ENCODE measurements around the gene OR4K17. TPM values are rescaled to one million over a fixed set of nuclear protein-coding genes. Genes with fewer than 3 reads are reported as not detected.
"Not testable (repeated sequence)": the region's sequence is repeated elsewhere in the genome, so short reads cannot be mapped to it uniquely, and the experiment has no call there.

OR4K17 gene
- total RNA-seq (2014; rRNA removed; shearing (Covaris generic)) (not detected in 2 replicates), total RNA-seq (2022) (not detected in 2 replicates), Bru-seq, nascent RNA (not detected), BruChase-seq, experiment 1, labeled RNA remaining after a 6-hour chase (not detected), BruChase-seq, experiment 2, labeled RNA remaining after a 2-hour chase (not detected)
- long read RNA-seq = 0 reads

DNA sequence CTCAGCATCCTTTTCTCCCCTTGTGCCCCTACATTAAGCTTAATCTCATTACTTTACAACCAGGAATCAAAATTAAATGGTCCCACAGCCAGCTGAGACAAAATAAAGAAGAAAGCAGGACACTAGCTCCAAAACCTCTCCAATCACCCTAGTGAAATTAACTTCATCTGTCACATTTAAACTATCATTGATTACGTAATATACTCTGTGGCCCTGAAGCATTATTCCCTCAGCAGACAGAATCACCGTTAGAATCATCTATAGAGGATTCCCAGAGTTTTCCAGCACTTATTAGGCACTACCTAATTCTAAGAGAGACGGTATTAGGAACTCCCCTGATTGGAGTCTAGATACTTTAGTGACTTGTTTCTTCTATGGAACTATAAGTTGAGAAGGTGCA, at the start of gene OR4K17:
OR4K17 (plus strand) TSS at position 302 of the 400 bp plus-strand sequence. CDS start 6,761 bp downstream, outside the sequence.
- BruUV-seq (replicated peaks) = no TSS peak
- CTCF ChIA-PET (ENCODE audit: unreplicated experiment) = no interaction called here

DNA sequence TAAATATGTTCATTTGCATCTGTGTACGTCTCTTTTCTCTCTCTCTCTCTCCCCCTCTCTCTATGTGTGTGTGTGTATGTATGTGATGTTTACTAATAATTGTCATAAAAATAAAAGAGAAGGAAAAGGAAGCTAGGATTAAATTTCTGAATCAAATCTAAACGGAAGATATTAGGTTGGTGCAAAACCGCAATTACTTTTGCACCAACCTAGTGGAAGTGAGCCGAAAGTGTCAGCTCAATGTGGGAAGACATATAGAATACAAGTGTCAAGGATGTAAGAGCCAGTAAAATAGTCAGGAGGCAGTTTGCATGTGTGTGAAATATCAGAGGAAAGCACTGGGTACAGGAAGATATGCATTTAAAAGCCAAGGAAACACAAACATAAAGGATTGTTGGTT, 18.5 kb upstream of the OR4K17 start:
- Histone ChIP-seq H3K27ac (ENCODE audit: low read depth, low read length, poor library complexity, severe bottlenecking) (no peak overlapping the region), H3K79me2 (ENCODE audit: insufficient read depth, low read depth, low read length) (no peaks in the 10 kb centered on the region), H3K4me3 (ENCODE audit: low read depth, low read length, poor library complexity, severe bottlenecking) (no peak overlapping the region), H3K36me3 (ENCODE audit: insufficient read depth, low read length) (no peaks in the 10 kb centered on the region), H4K20me1 (ENCODE audit: insufficient read depth, low read length) (no peaks in the 10 kb centered on the region), H3K4me1 (ENCODE audit: insufficient read depth, low read length, poor library complexity, severe bottlenecking) (no peaks in the 10 kb centered on the region), H3K9me3 (ENCODE audit: low read length) (no peaks in the 10 kb centered on the region), H2AFZ (ENCODE audit: low read length) (no peak overlapping the region), H3K4me2 (ENCODE audit: low read length) (no peak overlapping the region), H3K9me2 (ENCODE audit: insufficient read depth, low read length) (no peaks in the 10 kb centered on the region)
- no peak for TF ChIP-seq EZH2phosphoT487 (IDR thresholded peaks at IDR 0.05; ENCODE audit: borderline replicate concordance, low read depth, low read length)
- TF ChIP-seq, protein P1, sequence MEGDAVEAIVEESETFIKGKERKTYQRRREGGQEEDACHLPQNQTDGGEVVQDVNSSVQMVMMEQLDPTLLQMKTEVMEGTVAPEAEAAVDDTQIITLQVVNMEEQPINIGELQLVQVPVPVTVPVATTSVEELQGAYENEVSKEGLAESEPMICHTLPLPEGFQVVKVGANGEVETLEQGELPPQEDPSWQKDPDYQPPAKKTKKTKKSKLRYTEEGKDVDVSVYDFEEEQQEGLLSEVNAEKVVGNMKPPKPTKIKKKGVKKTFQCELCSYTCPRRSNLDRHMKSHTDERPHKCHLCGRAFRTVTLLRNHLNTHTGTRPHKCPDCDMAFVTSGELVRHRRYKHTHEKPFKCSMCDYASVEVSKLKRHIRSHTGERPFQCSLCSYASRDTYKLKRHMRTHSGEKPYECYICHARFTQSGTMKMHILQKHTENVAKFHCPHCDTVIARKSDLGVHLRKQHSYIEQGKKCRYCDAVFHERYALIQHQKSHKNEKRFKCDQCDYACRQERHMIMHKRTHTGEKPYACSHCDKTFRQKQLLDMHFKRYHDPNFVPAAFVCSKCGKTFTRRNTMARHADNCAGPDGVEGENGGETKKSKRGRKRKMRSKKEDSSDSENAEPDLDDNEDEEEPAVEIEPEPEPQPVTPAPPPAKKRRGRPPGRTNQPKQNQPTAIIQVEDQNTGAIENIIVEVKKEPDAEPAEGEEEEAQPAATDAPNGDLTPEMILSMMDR (conservative IDR thresholded peaks at IDR 0.05; ENCODE audit: low read length) = no peak
- CTCF ChIA-PET (ENCODE audit: unreplicated experiment) = no interaction called here
- BruUV-seq (replicated peaks) = no TSS peak
- POLR2A ChIA-PET = interaction anchor here (0.8 kb wide), 1 partner anchor 14 kb away, joined by 4 read pairs; no protein-coding TSS in a partner anchor
- intact Hi-C loops (cut with micrococcal nuclease; ENCODE audit: unreplicated experiment) = no loop called here
- DNase-seq (ENCODE audit: low spot score) = no peak

More for the DNA sequence above, at the start of gene OR4K17:
- no peak for DNase-seq (ENCODE audit: low spot score)
- POLR2A ChIA-PET = no interaction called here
- Histone ChIP-seq H3K27ac (ENCODE audit: low read depth, low read length, poor library complexity, severe bottlenecking) (no peak within 1 kb of the TSS), H3K79me2 (ENCODE audit: insufficient read depth, low read depth, low read length) (no peaks in the 10 kb centered on the region), H2AFZ (ENCODE audit: low read length) (no peak within 1 kb of the TSS), H3K4me1 (ENCODE audit: insufficient read depth, low read length, poor library complexity, severe bottlenecking) (no peaks in the 10 kb centered on the region), H4K20me1 (ENCODE audit: insufficient read depth, low read length) (no peaks in the 10 kb centered on the region), H3K36me3 (ENCODE audit: insufficient read depth, low read length) (no peaks in the 10 kb centered on the region), H3K9me3 (ENCODE audit: low read length) (no peaks in the 10 kb centered on the region), H3K4me3 (ENCODE audit: low read depth, low read length, poor library complexity, severe bottlenecking) (no peak within 1 kb of the TSS), H3K9me2 (ENCODE audit: insufficient read depth, low read length) (no peaks in the 10 kb centered on the region), H3K4me2 (ENCODE audit: low read length) (no peak within 1 kb of the TSS)
- intact Hi-C loops (cut with micrococcal nuclease; ENCODE audit: unreplicated experiment) = no loop called here
- TF ChIP-seq, protein P1 (conservative IDR thresholded peaks at IDR 0.05; ENCODE audit: low read length) = no peak
- TF ChIP-seq EZH2phosphoT487 (IDR thresholded peaks at IDR 0.05; ENCODE audit: borderline replicate concordance, low read depth, low read length) = no peak

GRCh38 chr14:20093442-20093841, 17.1 kb upstream of the OR4K17 start:
- POLR2A ChIA-PET = no interaction called here
- H3K4me3 ChIP-seq (ENCODE audit: low read depth, low read length, poor library complexity, severe bottlenecking) = no peak overlapping the region
- H3K27ac ChIP-seq (ENCODE audit: low read depth, low read length, poor library complexity, severe bottlenecking) = no peak overlapping the region
- H2AFZ ChIP-seq (ENCODE audit: low read length) = no peak overlapping the region
- no peak for DNase-seq (ENCODE audit: low spot score)
- no peak overlapping the region for H3K4me2 ChIP-seq (ENCODE audit: low read length)
- no TSS peak for BruUV-seq (replicated peaks)
- CTCF ChIA-PET (ENCODE audit: unreplicated experiment) = no interaction called here
- no peaks in the 10 kb centered on the region for H3K9me2 ChIP-seq (ENCODE audit: insufficient read depth, low read length)
- intact Hi-C loops (cut with micrococcal nuclease; ENCODE audit: unreplicated experiment) = no loop called here
- TF ChIP-seq, protein P1 (conservative IDR thresholded peaks at IDR 0.05; ENCODE audit: low read length) = no peak
- TF ChIP-seq EZH2phosphoT487 (IDR thresholded peaks at IDR 0.05; ENCODE audit: borderline replicate concordance, low read depth, low read length) = no peak
- no peaks in the 10 kb centered on the region for H3K79me2 ChIP-seq (ENCODE audit: insufficient read depth, low read depth, low read length)
- no peaks in the 10 kb centered on the region for H3K36me3 ChIP-seq (ENCODE audit: insufficient read depth, low read length)
- no peaks in the 10 kb centered on the region for H3K9me3 ChIP-seq (ENCODE audit: low read length)
- no peaks in the 10 kb centered on the region for H4K20me1 ChIP-seq (ENCODE audit: insufficient read depth, low read length)
- H3K4me1 ChIP-seq (ENCODE audit: insufficient read depth, low read length, poor library complexity, severe bottlenecking) = no peaks in the 10 kb centered on the region

DNA sequence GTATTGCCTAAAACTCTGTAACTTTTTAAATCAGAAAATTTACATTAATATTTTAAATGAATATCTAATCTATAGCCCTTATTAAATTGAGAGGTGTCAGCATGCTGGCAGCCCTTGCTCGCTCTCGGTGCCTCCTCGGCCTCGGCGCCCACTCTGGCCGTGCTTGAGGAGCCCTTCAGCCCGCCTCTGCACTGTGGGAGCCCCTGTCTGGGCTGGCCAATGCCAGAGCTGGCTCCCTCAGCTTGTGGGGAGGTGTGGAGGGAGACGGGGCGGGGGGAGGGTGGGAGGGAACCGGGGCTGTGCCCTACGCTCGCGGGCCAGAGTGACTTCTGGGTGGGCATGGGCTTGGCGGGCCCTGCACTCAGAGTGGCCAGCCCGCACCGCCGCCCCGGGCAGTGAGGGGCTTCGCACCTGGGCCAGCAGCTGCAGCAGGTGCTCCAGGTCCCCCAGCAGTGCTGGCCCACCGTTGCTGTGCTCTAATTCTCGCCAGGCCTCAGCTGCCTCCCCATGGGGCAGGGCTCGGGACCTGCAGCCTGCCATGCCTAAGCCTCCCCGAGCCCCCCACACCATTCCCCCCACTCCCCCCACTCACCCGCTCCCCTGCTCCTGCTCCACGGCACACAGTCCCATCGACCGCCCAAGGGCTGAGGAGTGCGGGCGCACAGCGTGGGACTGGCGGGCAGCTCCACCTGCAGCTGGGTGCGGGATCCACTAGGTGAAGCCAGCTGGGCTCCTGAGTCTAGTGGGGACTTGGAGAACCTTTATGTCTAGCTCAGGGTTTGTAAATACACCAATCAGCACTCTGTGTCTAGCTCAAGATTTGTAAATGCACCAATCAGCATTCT, 11.4 kb upstream of the OR4K17 start:
- H2AFZ ChIP-seq (ENCODE audit: low read length); H3K4me1 ChIP-seq (ENCODE audit: insufficient read depth, low read length, poor library complexity, severe bottlenecking); H3K4me3 ChIP-seq (ENCODE audit: low read depth, low read length, poor library complexity, severe bottlenecking); H3K27ac ChIP-seq (ENCODE audit: low read depth, low read length, poor library complexity, severe bottlenecking); H3K9me2 ChIP-seq (ENCODE audit: insufficient read depth, low read length); H3K79me2 ChIP-seq (ENCODE audit: insufficient read depth, low read depth, low read length); H3K9me3 ChIP-seq (ENCODE audit: low read length); BruUV-seq (replicated peaks); H3K36me3 ChIP-seq (ENCODE audit: insufficient read depth, low read length); H4K20me1 ChIP-seq (ENCODE audit: insufficient read depth, low read length); intact Hi-C loops (cut with micrococcal nuclease; ENCODE audit: unreplicated experiment); H3K4me2 ChIP-seq (ENCODE audit: low read length); DNase-seq (ENCODE audit: low spot score); CTCF ChIA-PET (ENCODE audit: unreplicated experiment): not testable (repeated sequence)
- POLR2A ChIA-PET = interaction anchor here (0.6 kb wide), 1 partner anchor 28 kb away, joined by 3 read pairs; no protein-coding TSS in a partner anchor

Measured in OCI-LY7 (cell line).